CD14-positive monocyte (primary cell): ENCODE data around the gene KRT74. TPM values are rescaled to one million over a fixed set of nuclear protein-coding genes. Genes with fewer than 3 reads are reported as not detected.

Experiments used
- DNase-seq, 3 donors: peaks; one replicate each; pipeline ENCODE4 v3.0.0-alpha.2; 2011 to 2022
- H2AFZ ChIP-seq: 2 replicates; pipeline ENCODE4 v1.6.0; 2012; ENCODE audit warnings: mild to moderate bottlenecking, low read depth, low read length, inconsistent platforms; ENCODE audit not compliant: insufficient read depth, poor library complexity, severe bottlenecking
- H3K27ac ChIP-seq, 2 donors: 1 replicate in 1 of 2; 2 replicates in 1 of 2; pipeline ENCODE4 v1.5.1; 2012 to 2013; ENCODE audit warnings: low read length in 2 of 2, control low read depth in 1 of 2, inconsistent platforms in 1 of 2, low read depth in 1 of 2, mild to moderate bottlenecking in 1 of 2
- H3K27me3 ChIP-seq, 2 donors: one replicate each; pipeline versions ENCODE4 v1.6.0 to v1.6.1; 2011 to 2013; ENCODE audit warnings: low read length in 2 of 2; ENCODE audit not compliant: control insufficient read depth in 2 of 2, insufficient read depth in 2 of 2
- H3K36me3 ChIP-seq, 2 donors: replicated peaks in 1 of 2; 1 replicate in 1 of 2; 2 replicates in 1 of 2; pipeline versions ENCODE4 v1.5.1 to v1.6.1; 2012 to 2013; ENCODE audit warnings: low read length in 2 of 2, control low read depth in 1 of 2, inconsistent platforms in 1 of 2, mild to moderate bottlenecking in 1 of 2; ENCODE audit not compliant: insufficient read depth in 2 of 2, control insufficient read depth in 1 of 2
- H3K4me1 ChIP-seq, 2 donors: 1 replicate in 1 of 2; 2 replicates in 1 of 2; pipeline versions ENCODE4 v1.5.1 to v1.6.1; 2012 to 2013; ENCODE audit warnings: low read length in 2 of 2, control low read depth in 1 of 2, inconsistent platforms in 1 of 2, mild to moderate bottlenecking in 1 of 2, moderate library complexity in 1 of 2; ENCODE audit not compliant: insufficient read depth in 2 of 2, control insufficient read depth in 1 of 2
- H3K4me2 ChIP-seq: replicated peaks from 2 replicates; pipeline ENCODE3; 2012; ENCODE audit warnings: low read length, moderate library complexity, mild to moderate bottlenecking; ENCODE audit not compliant: poor library complexity, severe bottlenecking; ENCODE audit errors: extremely low read depth
- H3K4me3 ChIP-seq, 3 experiments: fragments of 200-600 bp in 1 of 3; sonication (generic) in 1 of 3; replicated peaks in 1 of 3; 1 replicate in 2 of 3; 2 replicates in 1 of 3; pipeline ENCODE4 v1.5.1; 2011 to 2013; ENCODE audit warnings: low read length in 3 of 3, mild to moderate bottlenecking in 3 of 3, control low read depth in 2 of 3, low read depth in 2 of 3, inconsistent platforms in 1 of 3, moderate library complexity in 1 of 3
- H3K79me2 ChIP-seq: 2 replicates; pipeline ENCODE4 v1.6.0; 2012; ENCODE audit warnings: mild to moderate bottlenecking, control low read depth, inconsistent platforms, low read length, moderate library complexity; ENCODE audit not compliant: insufficient read depth
- H3K9ac ChIP-seq: 2 replicates; pipeline ENCODE4 v1.6.0; 2017; ENCODE audit warnings: low read length, mild to moderate bottlenecking; ENCODE audit not compliant: insufficient read depth, poor library complexity, severe bottlenecking
- H3K9me3 ChIP-seq, 2 donors: replicated peaks in 1 of 2; 1 replicate in 1 of 2; 2 replicates in 1 of 2; pipeline versions ENCODE4 v1.5.1 to v1.6.1; 2012 to 2013; ENCODE audit warnings: low read length in 2 of 2, control low read depth in 1 of 2; ENCODE audit not compliant: control insufficient read depth in 1 of 2, insufficient read depth in 1 of 2
- H4K20me1 ChIP-seq: 2 replicates; pipeline ENCODE4 v1.6.0; 2012; ENCODE audit warnings: mild to moderate bottlenecking, low read length, control low read depth, moderate library complexity; ENCODE audit not compliant: insufficient read depth
- H3K27ac Mint-ChIP-seq, 7 donors: one replicate each; pipeline ENCODE4 v1.8.0; 2020; ENCODE audit warnings: mild to moderate bottlenecking in 7 of 7, mixed read lengths in 7 of 7, moderate library complexity in 6 of 7, inconsistent platforms in 2 of 7
- H3K27me3 Mint-ChIP-seq, 3 donors: one replicate each; pipeline ENCODE4 v1.8.0; 2021 to 2022; ENCODE audit warnings: low read depth in 3 of 3, mild to moderate bottlenecking in 3 of 3, mixed read lengths in 3 of 3, moderate library complexity in 3 of 3, inconsistent platforms in 1 of 3
- H3K36me3 Mint-ChIP-seq, 2 donors: one replicate each; pipeline ENCODE4 v1.8.0; 2020; ENCODE audit warnings: mixed read lengths in 2 of 2, inconsistent platforms in 1 of 2, mild to moderate bottlenecking in 1 of 2
- H3K4me1 Mint-ChIP-seq: one replicate; pipeline ENCODE4 v1.8.0; 2020; ENCODE audit warnings: mild to moderate bottlenecking, mixed read lengths
- H3K4me3 Mint-ChIP-seq, 2 donors: one replicate each; pipeline ENCODE4 v1.8.0; 2020; ENCODE audit warnings: mild to moderate bottlenecking in 2 of 2, mixed read lengths in 2 of 2, moderate library complexity in 1 of 2
- H3K9me3 Mint-ChIP-seq, 7 donors: one replicate each; pipeline ENCODE4 v1.8.0; 2020 to 2022; ENCODE audit warnings: mixed read lengths in 7 of 7, mild to moderate bottlenecking in 6 of 7, moderate library complexity in 6 of 7, inconsistent platforms in 2 of 7
- WGBS: methylation state at CpG from one replicate; pipeline ENCODE4 v1.1.5; 2013; ENCODE audit warnings: missing lambda C conversion rate; ENCODE audit not compliant: insufficient coverage; 5-methylcytosine and 5-hydroxymethylcytosine counted together
- intact Hi-C, 2 donors: fragments of 100-400 bp; cut with micrococcal nuclease; formaldehyde crosslinking; loops; one replicate each; pipeline versions ENCODE4 v1.15.0 to v1.15.1; 2023
- polyA plus RNA-seq, 3 donors: library from polyadenylated mRNA; depleted of rRNA in 1 of 3; unstranded in 2 of 3; stranded (reverse) in 1 of 3; fragments of 300-500 nt in 2 of 3; fragments of >200 nt in 1 of 3; fragmentation: Illumina TruSeq in 2 of 3; gene quantifications; 1 replicate in 2 of 3; 2 replicates in 1 of 3; pipeline ENCODE4 v1.2.3, GENCODE V29; 2012 to 2021
- TF ChIP-seq, protein P1 (sequence below): fragments of 200-600 bp; IDR thresholded peaks from one replicate; pipeline ENCODE4 v1.8.0; 2022; ENCODE audit warnings: antibody characterized with exemption, mild to moderate bottlenecking

Gene KRT74
- polyA plus RNA-seq, 3 donors = not detected

DNA sequence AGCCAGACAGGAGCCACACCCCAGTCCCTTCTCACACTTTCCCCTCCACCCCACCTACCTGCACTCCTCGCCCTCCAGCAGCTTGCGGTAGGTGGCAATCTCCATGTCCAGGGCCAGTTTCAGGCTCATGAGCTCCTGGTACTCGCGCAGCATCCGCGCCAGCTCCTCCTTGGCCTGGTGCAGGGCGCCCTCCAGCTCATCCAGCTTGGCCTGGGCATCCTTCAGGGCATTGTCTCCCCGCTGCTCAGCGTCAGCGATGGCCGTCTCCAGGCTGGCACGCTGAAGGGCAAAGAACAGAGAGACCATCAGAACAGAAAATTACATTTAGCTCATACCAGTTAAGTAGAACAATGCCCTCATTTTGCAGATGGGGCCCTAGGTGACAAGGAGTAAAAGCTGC lies 5.5 kb downstream of the KRT74 start:
- Histone ChIP-seq H3K4me3 (no peak overlapping the region), H3K27ac (no peak overlapping the region), H3K9me3 (no peaks in the 10 kb centered on the region), H3K36me3 (no peaks in the 10 kb centered on the region), H4K20me1 (no peaks in the 10 kb centered on the region), H2AFZ (no peak overlapping the region), H3K4me1 (no peaks in the 10 kb centered on the region), H3K79me2 (no peaks in the 10 kb centered on the region), H3K9ac (no peak overlapping the region), H3K27me3 (peaks cover 2 to 4% of the 10 kb centered on the region in 2 donors), H3K4me2 (no peak overlapping the region)
- Mint-ChIP-seq H3K4me1 (no peaks in the 10 kb centered on the region), H3K36me3 (no peaks in the 10 kb centered on the region), H3K9me3 (no peaks in the 10 kb centered on the region), H3K27me3 (peaks cover 5 to 9% (median 7%) of the 10 kb centered on the region in 3 donors), H3K4me3 (no peak overlapping the region), H3K27ac (no peak overlapping the region)
- TF ChIP-seq, protein P1, sequence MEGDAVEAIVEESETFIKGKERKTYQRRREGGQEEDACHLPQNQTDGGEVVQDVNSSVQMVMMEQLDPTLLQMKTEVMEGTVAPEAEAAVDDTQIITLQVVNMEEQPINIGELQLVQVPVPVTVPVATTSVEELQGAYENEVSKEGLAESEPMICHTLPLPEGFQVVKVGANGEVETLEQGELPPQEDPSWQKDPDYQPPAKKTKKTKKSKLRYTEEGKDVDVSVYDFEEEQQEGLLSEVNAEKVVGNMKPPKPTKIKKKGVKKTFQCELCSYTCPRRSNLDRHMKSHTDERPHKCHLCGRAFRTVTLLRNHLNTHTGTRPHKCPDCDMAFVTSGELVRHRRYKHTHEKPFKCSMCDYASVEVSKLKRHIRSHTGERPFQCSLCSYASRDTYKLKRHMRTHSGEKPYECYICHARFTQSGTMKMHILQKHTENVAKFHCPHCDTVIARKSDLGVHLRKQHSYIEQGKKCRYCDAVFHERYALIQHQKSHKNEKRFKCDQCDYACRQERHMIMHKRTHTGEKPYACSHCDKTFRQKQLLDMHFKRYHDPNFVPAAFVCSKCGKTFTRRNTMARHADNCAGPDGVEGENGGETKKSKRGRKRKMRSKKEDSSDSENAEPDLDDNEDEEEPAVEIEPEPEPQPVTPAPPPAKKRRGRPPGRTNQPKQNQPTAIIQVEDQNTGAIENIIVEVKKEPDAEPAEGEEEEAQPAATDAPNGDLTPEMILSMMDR = no peak
- no peak for DNase-seq
- intact Hi-C loops = no loop called here
- WGBS = 94% methylated on average over 10 of the region's 12 CpGs

DNA sequence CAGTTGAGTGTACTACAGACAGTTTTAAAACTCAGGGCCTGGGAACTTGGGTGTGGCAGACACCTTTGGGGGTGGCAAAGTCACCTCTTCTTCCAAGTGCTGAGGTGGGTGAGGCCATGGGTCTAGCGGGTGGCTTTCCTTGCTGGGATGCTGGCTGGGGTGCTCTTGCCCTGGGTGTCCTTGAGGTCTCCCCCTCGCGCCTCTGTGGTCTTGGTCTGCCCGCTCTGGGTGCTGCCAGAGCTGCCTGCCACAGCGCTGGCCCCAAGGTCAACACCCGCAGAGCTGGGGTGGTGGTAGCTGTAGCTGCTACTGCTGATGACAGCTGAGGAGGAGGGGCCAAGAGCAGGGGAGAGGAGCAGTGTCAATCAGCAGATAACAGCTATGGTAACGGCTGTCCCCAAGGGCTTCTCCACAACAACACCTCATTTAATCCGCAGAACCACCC lies 6.8 kb downstream of the KRT74 start:
- peaks cover 2 to 9% (median 7%) of the 10 kb centered on the region in 3 donors for H3K27me3 Mint-ChIP-seq

More for the DNA sequence above, 6.8 kb downstream of the KRT74 start:
- peaks cover 2 to 4% of the 10 kb centered on the region in 2 donors for H3K27me3 ChIP-seq
- TF ChIP-seq, protein P1 = no peak
- Mint-ChIP-seq H3K4me3 (no peak overlapping the region), H3K4me1 (no peaks in the 10 kb centered on the region), H3K9me3 (no peaks in the 10 kb centered on the region), H3K27ac (no peak overlapping the region), H3K36me3 (no peaks in the 10 kb centered on the region)
- H3K27ac ChIP-seq = no peak overlapping the region
- no peak for DNase-seq
- intact Hi-C loops = no loop called here
- no peak overlapping the region for H3K4me3 ChIP-seq
- H3K4me1 ChIP-seq = no peaks in the 10 kb centered on the region
- 79% methylated on average over 6 of the region's 8 CpGs for WGBS
- H2AFZ ChIP-seq = no peak overlapping the region
- H3K9ac ChIP-seq = no peak overlapping the region
- H3K4me2 ChIP-seq = no peak overlapping the region
- no peaks in the 10 kb centered on the region for H3K9me3 ChIP-seq
- H4K20me1 ChIP-seq = no peaks in the 10 kb centered on the region
- no peaks in the 10 kb centered on the region for H3K36me3 ChIP-seq
- H3K79me2 ChIP-seq = no peaks in the 10 kb centered on the region
